Heart left ventricle (tissue), 16 donors: ENCODE measurements around the gene SRSF3. TPM values are rescaled to one million over a fixed set of nuclear protein-coding genes. Genes with fewer than 3 reads are reported as not detected.

Experiments used
- ATAC-seq, 4 donors: fragments of 200-7000 bp; cut with Tn5 transposase; one replicate each; pipeline ENCODE4 v1.9.1; 2020 to 2022; ENCODE audit warnings: moderate library complexity in 4 of 4, mild to moderate bottlenecking in 3 of 4, moderate number of reproducible peaks in 1 of 4
- DNase-seq, 5 donors: peaks; one replicate each; pipeline ENCODE4 v3.0.0-alpha.2; 2020
- H3K27ac ChIP-seq, 12 donors: fragments of 200-600 bp; sonication (generic) in 4 of 12; one replicate each; pipeline versions ENCODE4 v1.5.0 to v1.8.0; 2016 to 2022; ENCODE audit warnings: mild to moderate bottlenecking in 2 of 12
- H3K27me3 ChIP-seq, 9 donors: fragments of 200-600 bp; sonication (generic) in 2 of 9; one replicate each; pipeline versions ENCODE4 v1.5.1 to v1.8.0; 2016 to 2022; ENCODE audit warnings: mild to moderate bottlenecking in 3 of 9
- H3K36me3 ChIP-seq, 9 donors: fragments of 200-600 bp; sonication (generic) in 2 of 9; one replicate each; pipeline versions ENCODE4 v1.5.0 to v1.8.0; 2018 to 2022; ENCODE audit warnings: mild to moderate bottlenecking in 2 of 9
- H3K4me1 ChIP-seq, 12 donors: fragments of 200-600 bp; sonication (generic) in 4 of 12; one replicate each; pipeline versions ENCODE4 v1.5.0 to v1.8.0; 2016 to 2022; ENCODE audit warnings: mild to moderate bottlenecking in 3 of 12
- H3K4me3 ChIP-seq, 12 donors: fragments of 200-600 bp; sonication (generic) in 4 of 12; one replicate each; pipeline versions ENCODE4 v1.5.0 to v1.8.0; 2017 to 2022; ENCODE audit warnings: mild to moderate bottlenecking in 9 of 12, moderate library complexity in 4 of 12
- H3K9me3 ChIP-seq, 12 donors: fragments of 200-600 bp; sonication (generic) in 4 of 12; one replicate each; pipeline versions ENCODE4 v1.5.0 to v1.8.0; 2016 to 2022; ENCODE audit warnings: mild to moderate bottlenecking in 1 of 12
- CTCF ChIP-seq, 12 donors: fragments of 200-600 bp; sonication (generic) in 4 of 12; IDR thresholded peaks; one replicate each; pipeline versions ENCODE4 v1.5.0 to v1.8.0; 2018 to 2022; ENCODE audit warnings: antibody characterized with exemption in 12 of 12, mild to moderate bottlenecking in 5 of 12
- POLR2A ChIP-seq, 2 donors: fragments of 450-650 bp; IDR thresholded peaks; one replicate each; pipeline ENCODE4 v1.6.1; 2017; ENCODE audit warnings: antibody characterized with exemption in 2 of 2, mild to moderate bottlenecking in 2 of 2, moderate library complexity in 2 of 2
- WGBS, 4 donors: extraction: QIAGEN DNeasy Blood & Tissue Kit in 2 of 4; methylation state at CpG; one replicate each; pipeline versions ENCODE4 v1.1.5 to v1.1.7; 2013 to 2018; 5-methylcytosine and 5-hydroxymethylcytosine counted together
- intact Hi-C, 10 donors: fragments of 100-400 bp; cut with DNase I; formaldehyde crosslinking; loops; one replicate each; pipeline versions ENCODE4 v1.11.1 to v1.14.2; 2022
- long read RNA-seq, 3 donors: library from polyadenylated mRNA; unstranded; transcript quantifications; one replicate each; pipeline ENCODE4 v2.0.0, GENCODE V29; 2020 to 2021
- polyA plus RNA-seq, 2 donors: library from polyadenylated mRNA; stranded (reverse); fragments of 200-250 nt; gene quantifications; one replicate each; pipeline ENCODE4 v1.2.3, GENCODE V29; 2013
- total RNA-seq, 9 donors: library from RNA; depleted of rRNA in 2 of 9; stranded (reverse); fragments of >200 nt in 2 of 9; fragmentation: NEBNext Ultra II Directional in 3 of 9; extraction: Animal tissue kit (Norgen Biotek cat#: 25700) in 3 of 9; gene quantifications; one replicate each; pipeline versions ENCODE4 v1.1.0 to v1.2.4, GENCODE V29; 2016 to 2023
- donor health status: ischemic (EF 13 %, LVEDD 7.1; RV severe dilation, severe dysfunction).
- donor health status: healthy with polysubstance abuse.
- donor health status: DM: no; HTN: yes; CAD: no.
- donor health status: DM: no; HTN: no; CAD: no.
- donor health status: ischemic (EF 25% LVEDD 6.9; RV normal size, moderate dysfunction).
- donor health status: ischemic (EF 25% LVEDD 5.7; RV mildly dilated, moderate dysfunction).
- donor health status: healthy.
- donor health status: DM: yes; HTN: yes; CAD: no.
- donor health status: ischemic (EF 35%, LVEDD 5.7; RV mildly dilated, moderate dysfunction).
- donor health status: nonischemic (EF 11% LVEDD 7.7; RV severe dilation, severe dysfunction).
- donor health status: DM: yes; HTN: yes; CAD: no.
- donor health status: PGD.
- donor health status: ischemic (EF 29% LVEDD 5.4; RV normal size, mild dysfunction).
- donor health status: nonischemic (EF 23%, LVEDD 6.1; RV moderate dilation, normal function).

The SRSF3 gene
- total RNA-seq (100 to 1,000 TPM in 6 of 9 donors, 10 to 100 TPM in 3; 43.2 to 162 (median 111) TPM), polyA plus RNA-seq (100 to 1,000 TPM in 1 of 2 donors, 10 to 100 TPM in 1; 69.1 to 215 TPM)
- long read RNA-seq, donor 1, full-length matches to known transcripts: 117 of 122 reads
- long read RNA-seq, donor 1, partial matches to known transcripts: 2 of 122 reads
- long read RNA-seq, donor 1, other reads (novel, unspliced or antisense): 3 of 122 reads
- long read RNA-seq, donor 2, full-length matches to known transcripts: 514 of 532 reads
- long read RNA-seq, donor 2, partial matches to known transcripts: 5 of 532 reads
- long read RNA-seq, donor 2, other reads (novel, unspliced or antisense): 13 of 532 reads
- long read RNA-seq, donor 3, full-length matches to known transcripts: 96 of 101 reads
- long read RNA-seq, donor 3, partial matches to known transcripts: 3 of 101 reads
- long read RNA-seq, donor 3, other reads (novel, unspliced or antisense): 2 of 101 reads

GRCh38 chr6:36594029-36594815 lies at the start of gene SRSF3:
Gene SRSF3 (plus strand): TSS chr6:36594362. CDS start chr6:36596763, 2,401 bp downstream.
- Histone ChIP-seq H3K9me3 (no peaks in the 10 kb centered on the region), H3K27me3 (no peaks in the 10 kb centered on the region), H3K4me3 (peak within 1 kb of the TSS; percentile 64 to 83 (median 74)), H3K4me1 (peaks cover 4 to 41% (median 30%) of the 10 kb centered on the region in 12 donors), H3K36me3 (peaks cover 4 to 33% (median 26%) of the 10 kb centered on the region in 9 donors), H3K27ac (peak within 1 kb of the TSS; percentile 87 to 100 (median 97))
- intact Hi-C loops: loop anchor here (1.0 to 10.0 kb wide), 10 partner anchors 47 to 171 kb away; partner anchors contain the start of genes STK38 (in 9 of the 10), KCTD20 (in 6 of the 10) and PXT1 (in 6 of the 10)
- peak in 1 of 2 donors; percentile 95 for TF ChIP-seq POLR2A (IDR thresholded peaks at IDR 0.05)
- peak; percentile 43 to 85 (median 55) for TF ChIP-seq CTCF (IDR thresholded peaks at IDR 0.05)
- ATAC-seq (peak; percentile 96 to 99 (median 97)), DNase-seq (peak; percentile 97 to 98 (median 98))
- 0% methylated on average over 58 of the region's 58 CpGs for WGBS, 4 donors

GRCh38 chr6:36545767-36546307 lies 48.3 kb upstream of the SRSF3 start:
- Histone ChIP-seq H3K4me1 (peaks cover 0 to 67% (median 35%) of the 10 kb centered on the region in 12 donors), H3K27me3 (no peaks in the 10 kb centered on the region), H3K4me3 (peak overlapping the region; percentile 82 to 100 (median 94)), H3K27ac (peak overlapping the region in 11 of 12 donors; percentile 96 to 100 (median 99)), H3K36me3 (peaks cover 0 to 10% (median 5%) of the 10 kb centered on the region in 9 donors), H3K9me3 (no peaks in the 10 kb centered on the region)
- WGBS, 4 donors: 14 to 17% (median 16%) methylated on average over 3 of the region's 3 CpGs
- TF ChIP-seq CTCF (IDR thresholded peaks at IDR 0.05) (no peak), POLR2A (IDR thresholded peaks at IDR 0.05) (no peak)
- no peak for DNase-seq
- ATAC-seq: no peak
- intact Hi-C loops: loop anchor here (2.0 to 10.0 kb wide), 8 partner anchors 46 to 129 kb away; partner anchors contain the start of genes KCTD20 (in 6 of the 10), PXT1 (in 6 of the 10), SRSF3 (in 6 of the 10) and CDKN1A (in 1 of the 10)

- Histone ChIP-seq H3K36me3 (peaks cover 0 to 4% (median 1%) of the 10 kb centered on the region in 9 donors), H3K4me1 (peaks cover 0 to 61% (median 35%) of the 10 kb centered on the region in 12 donors)
- WGBS, 4 donors: 0 to 1% (median 1%) methylated on average over 15 of the region's 15 CpGs
These were observed 47.7 kb upstream of the SRSF3 start for GRCh38 chr6:36546308-36546919.

More at GRCh38 chr6:36546308-36546919, 47.7 kb upstream of the SRSF3 start:
- ATAC-seq (peak; percentile 2 to 20 (median 14)), DNase-seq (no peak)
- Histone ChIP-seq H3K4me3 (peak overlapping the region; percentile 82 to 100 (median 94)), H3K9me3 (no peaks in the 10 kb centered on the region), H3K27ac (peak overlapping the region; percentile 96 to 100 (median 98)), H3K27me3 (no peaks in the 10 kb centered on the region)
- intact Hi-C loops: loop anchor here (2.0 to 10.0 kb wide), 8 partner anchors 46 to 128 kb away; partner anchors contain the start of genes KCTD20 (in 6 of the 10), PXT1 (in 6 of the 10), SRSF3 (in 6 of the 10) and CDKN1A (in 1 of the 10)
- TF ChIP-seq POLR2A (IDR thresholded peaks at IDR 0.05) (no peak), CTCF (IDR thresholded peaks at IDR 0.05) (no peak)
